ENCODE measurements around the gene MARK3.
"Not testable (repeated sequence)": the region's sequence is repeated elsewhere in the genome, so short reads cannot be mapped to it uniquely, and the experiment has no call there.

The MARK3 gene

GRCh38 chr14:103385152-103385928, at the start of gene MARK3:
Gene MARK3 (plus strand): TSS chr14:103385415. CDS start chr14:103386030, 615 bp downstream.
- peak; percentile 93 to 94 (median 93) for DNase-seq (ENCODE audit: low read depth in 2 of 3, low spot score in 2 of 3)

GRCh38 chr14:103336191-103336590, 49.0 kb upstream of the MARK3 start:
- no peak for DNase-seq (ENCODE audit: low read depth in 2 of 3, low spot score in 2 of 3)

- no peak for DNase-seq (ENCODE audit: low read depth in 2 of 3, low spot score in 2 of 3)
Observed at GRCh38 chr14:103337794-103338193, 47.4 kb upstream of the MARK3 start.

- DNase-seq (ENCODE audit: low read depth in 2 of 3, low spot score in 2 of 3): no peak
Observed at GRCh38 chr14:103339561-103339960, 45.7 kb upstream of the MARK3 start.

- DNase-seq (ENCODE audit: low read depth in 2 of 3, low spot score in 2 of 3): no peak
Observed at GRCh38 chr14:103340480-103341212, 44.6 kb upstream of the MARK3 start.

- DNase-seq (ENCODE audit: low read depth in 2 of 3, low spot score in 2 of 3): no peak
Observed at GRCh38 chr14:103341250-103342129, 43.7 kb upstream of the MARK3 start.

GRCh38 chr14:103343164-103343879, 41.9 kb upstream of the MARK3 start:
- no peak for DNase-seq (ENCODE audit: low read depth in 2 of 3, low spot score in 2 of 3)

GRCh38 chr14:103343905-103344797, 41.1 kb upstream of the MARK3 start:
- no peak for DNase-seq (ENCODE audit: low read depth in 2 of 3, low spot score in 2 of 3)

GRCh38 chr14:103346286-103346685, 38.9 kb upstream of the MARK3 start:
- DNase-seq (ENCODE audit: low read depth in 2 of 3, low spot score in 2 of 3): no peak

- no peak for DNase-seq (ENCODE audit: low read depth in 2 of 3, low spot score in 2 of 3)
Observed at GRCh38 chr14:103347091-103347815, 38.0 kb upstream of the MARK3 start.

- DNase-seq (ENCODE audit: low read depth in 2 of 3, low spot score in 2 of 3): no peak
Observed at GRCh38 chr14:103348154-103348553, 37.1 kb upstream of the MARK3 start.

GRCh38 chr14:103349982-103350381, 35.2 kb upstream of the MARK3 start:
- DNase-seq (ENCODE audit: low read depth in 2 of 3, low spot score in 2 of 3): no peak

- no peak for DNase-seq (ENCODE audit: low read depth in 2 of 3, low spot score in 2 of 3)
Observed at GRCh38 chr14:103353362-103353761, 31.9 kb upstream of the MARK3 start.

GRCh38 chr14:103354141-103354540, 31.1 kb upstream of the MARK3 start:
- no peak for DNase-seq (ENCODE audit: low read depth in 2 of 3, low spot score in 2 of 3)

- DNase-seq (ENCODE audit: low read depth in 2 of 3, low spot score in 2 of 3): no peak
Observed at GRCh38 chr14:103356024-103356682, 29.1 kb upstream of the MARK3 start.

GRCh38 chr14:103357552-103357951, 27.7 kb upstream of the MARK3 start:
- DNase-seq (ENCODE audit: low read depth in 2 of 3, low spot score in 2 of 3): not testable (repeated sequence)

- no peak for DNase-seq (ENCODE audit: low read depth in 2 of 3, low spot score in 2 of 3)
Observed at GRCh38 chr14:103360548-103360947, 24.7 kb upstream of the MARK3 start.

GRCh38 chr14:103361867-103362266, 23.3 kb upstream of the MARK3 start:
- no peak for DNase-seq (ENCODE audit: low read depth in 2 of 3, low spot score in 2 of 3)

GRCh38 chr14:103362780-103363179, 22.4 kb upstream of the MARK3 start:
- DNase-seq (ENCODE audit: low read depth in 2 of 3, low spot score in 2 of 3): no peak

Measured in activated CD8-positive, alpha-beta memory T cell treated with anti-CD3 and anti-CD28 coated beads for 48 hours (primary cell).